ENCODE measurements around the gene VPS52.

VPS52 gene

DNA sequence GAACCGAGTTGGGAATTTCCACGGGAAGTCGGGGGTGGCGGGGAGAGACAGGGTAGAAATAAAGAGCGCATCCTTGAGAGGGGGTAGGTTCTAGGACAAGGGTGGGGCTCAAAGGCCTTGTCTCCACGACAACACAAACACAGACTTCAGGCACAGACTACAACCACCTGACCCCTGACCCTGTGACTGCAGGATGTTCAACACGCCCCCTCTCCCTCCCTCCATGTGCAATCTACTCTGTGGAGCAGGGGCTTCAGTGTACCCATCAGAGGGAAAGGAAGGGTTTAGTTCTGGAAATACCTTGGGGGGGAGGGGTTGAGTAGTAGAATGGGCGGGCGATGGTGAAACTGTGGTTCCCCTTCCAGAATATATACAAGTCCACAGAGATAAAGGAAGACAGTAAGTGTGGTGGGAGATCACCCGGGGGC lies 42.9 kb upstream of the VPS52 start:
- no peaks in the 10 kb centered on the region for H3K9me3 Mint-ChIP-seq
- H3K4me3 Mint-ChIP-seq, result peak overlapping the region; percentile 95
- no peaks in the 10 kb centered on the region for H3K27me3 Mint-ChIP-seq
- H3K27ac Mint-ChIP-seq (ENCODE audit: low read depth), result peak overlapping the region; percentile 100
- ATAC-seq (replicated peaks; ENCODE audit: extremely low read depth, poor library complexity, severe bottlenecking) (peak; percentile 52), DNase-seq (ENCODE audit: low spot score in 2 of 2) (peak; percentile 43 to 66)
- peaks cover 63% of the 10 kb centered on the region for H3K4me1 Mint-ChIP-seq
- peaks cover 62% of the 10 kb centered on the region for H3K36me3 Mint-ChIP-seq (ENCODE audit: insufficient read depth)

- H3K36me3 Mint-ChIP-seq (ENCODE audit: insufficient read depth), result peaks cover 61% of the 10 kb centered on the region
- peak; percentile 71 for ATAC-seq (replicated peaks; ENCODE audit: extremely low read depth, poor library complexity, severe bottlenecking)
- H3K9me3 Mint-ChIP-seq, result no peaks in the 10 kb centered on the region
- DNase-seq (ENCODE audit: low spot score in 2 of 2), result peak; percentile 68 to 87
- no peaks in the 10 kb centered on the region for H3K27me3 Mint-ChIP-seq
- H3K27ac Mint-ChIP-seq (ENCODE audit: low read depth), result peak within 1 kb of the TSS; percentile 100
- H3K4me1 Mint-ChIP-seq, result peaks cover 57% of the 10 kb centered on the region
- peak within 1 kb of the TSS; percentile 95 for H3K4me3 Mint-ChIP-seq
Observed at GRCh38 chr6:33313709-33314514, 42.2 kb upstream of the VPS52 start, which contains the start of gene TAPBP. Gene TAPBP (minus strand): TSS chr6:33314078. CDS start chr6:33314041, 37 bp downstream.

- H3K27ac Mint-ChIP-seq (ENCODE audit: low read depth), result peak overlapping the region; percentile 100
- peaks cover 61% of the 10 kb centered on the region for H3K36me3 Mint-ChIP-seq (ENCODE audit: insufficient read depth)
- no peaks in the 10 kb centered on the region for H3K9me3 Mint-ChIP-seq
- peak overlapping the region; percentile 95 for H3K4me3 Mint-ChIP-seq
- DNase-seq (ENCODE audit: low spot score in 2 of 2) (no peak), ATAC-seq (replicated peaks; ENCODE audit: extremely low read depth, poor library complexity, severe bottlenecking) (no peak)
- H3K27me3 Mint-ChIP-seq, result no peaks in the 10 kb centered on the region
- H3K4me1 Mint-ChIP-seq, result peaks cover 55% of the 10 kb centered on the region
Observed at GRCh38 chr6:33313105-33313708, 41.5 kb upstream of the VPS52 start.

DNA sequence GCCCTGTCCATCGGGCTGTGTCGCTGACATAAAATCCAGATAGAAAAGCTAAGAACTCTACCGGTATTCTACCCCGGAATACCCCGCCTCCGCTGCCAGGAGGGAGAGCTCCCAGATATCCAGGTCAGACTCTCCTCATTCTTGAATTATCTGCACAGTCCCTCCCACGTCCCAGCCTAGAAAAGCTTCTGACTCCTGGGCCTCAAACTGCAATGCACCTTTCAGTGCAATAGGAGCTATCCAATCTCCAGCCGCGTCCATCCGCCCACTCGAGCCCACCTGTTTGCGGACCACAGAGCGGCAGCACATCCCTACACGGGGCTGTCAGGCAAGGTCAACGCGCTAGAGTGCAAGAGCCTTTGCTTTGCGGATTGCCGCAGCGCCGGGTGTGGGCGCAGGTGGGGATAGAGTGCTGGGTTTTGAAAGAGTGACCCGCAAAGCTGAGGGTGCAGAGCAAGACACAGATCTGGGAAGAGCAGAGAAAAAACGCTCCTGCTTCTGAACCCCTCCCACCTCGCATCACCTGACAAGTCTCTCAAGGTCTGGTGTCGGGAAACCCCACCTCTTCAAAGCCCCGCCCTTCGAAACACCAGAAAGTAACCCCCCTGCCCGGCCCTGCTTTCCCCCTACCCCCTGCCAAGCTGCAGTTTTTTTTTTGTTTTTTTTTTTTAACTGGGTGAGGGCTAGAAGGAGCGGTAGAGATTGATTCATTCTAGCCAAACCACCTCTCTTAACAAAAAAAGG lies 40.9 kb upstream of the VPS52 start:
- no peaks in the 10 kb centered on the region for H3K27me3 Mint-ChIP-seq
- peaks cover 61% of the 10 kb centered on the region for H3K36me3 Mint-ChIP-seq (ENCODE audit: insufficient read depth)
- no peaks in the 10 kb centered on the region for H3K9me3 Mint-ChIP-seq
- H3K4me1 Mint-ChIP-seq, result peaks cover 51% of the 10 kb centered on the region
- peak overlapping the region; percentile 95 for H3K4me3 Mint-ChIP-seq
- peak; percentile 26 for ATAC-seq (replicated peaks; ENCODE audit: extremely low read depth, poor library complexity, severe bottlenecking)
- H3K27ac Mint-ChIP-seq (ENCODE audit: low read depth), result peak overlapping the region; percentile 100
- peak; percentile 54 to 73 for DNase-seq (ENCODE audit: low spot score in 2 of 2)

- no peak overlapping the region for H3K4me3 Mint-ChIP-seq
- H3K27me3 Mint-ChIP-seq, result no peaks in the 10 kb centered on the region
- peaks cover 81% of the 10 kb centered on the region for H3K36me3 Mint-ChIP-seq (ENCODE audit: insufficient read depth)
- H3K4me1 Mint-ChIP-seq, result peaks cover 40% of the 10 kb centered on the region
- no peaks in the 10 kb centered on the region for H3K9me3 Mint-ChIP-seq
- no peak overlapping the region for H3K27ac Mint-ChIP-seq (ENCODE audit: low read depth)
- DNase-seq (ENCODE audit: low spot score in 2 of 2) (no peak), ATAC-seq (replicated peaks; ENCODE audit: extremely low read depth, poor library complexity, severe bottlenecking) (no peak)
Observed at GRCh38 chr6:33306356-33306755, 34.7 kb upstream of the VPS52 start.

DNA sequence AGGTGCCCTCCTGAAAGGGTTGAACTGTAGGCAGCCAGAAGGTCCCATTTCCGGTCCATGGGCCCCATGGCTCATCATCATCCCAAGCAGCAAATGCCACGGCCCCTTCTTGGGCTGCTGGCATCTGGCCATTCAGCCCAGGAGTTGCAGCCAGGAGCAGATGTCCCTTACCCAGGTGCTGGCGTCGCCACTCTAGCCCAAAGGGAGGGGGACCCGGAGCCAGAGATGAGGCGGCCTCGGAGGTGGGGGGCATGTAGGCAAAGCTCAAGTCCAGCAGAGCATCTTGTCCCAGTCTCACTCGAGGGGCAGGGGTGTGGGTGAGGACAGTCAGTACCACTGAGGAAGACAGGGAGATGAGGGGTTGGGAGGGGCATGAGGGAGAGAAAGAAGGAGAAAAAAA lies 33.4 kb upstream of the VPS52 start:
- no peak overlapping the region for H3K27ac Mint-ChIP-seq (ENCODE audit: low read depth)
- peaks cover 78% of the 10 kb centered on the region for H3K36me3 Mint-ChIP-seq (ENCODE audit: insufficient read depth)
- no peak overlapping the region for H3K4me3 Mint-ChIP-seq
- no peaks in the 10 kb centered on the region for H3K9me3 Mint-ChIP-seq
- DNase-seq (ENCODE audit: low spot score in 2 of 2) (no peak), ATAC-seq (replicated peaks; ENCODE audit: extremely low read depth, poor library complexity, severe bottlenecking) (no peak)
- no peaks in the 10 kb centered on the region for H3K27me3 Mint-ChIP-seq
- peaks cover 47% of the 10 kb centered on the region for H3K4me1 Mint-ChIP-seq

- Mint-ChIP-seq H3K27me3 (no peaks in the 10 kb centered on the region), H3K4me1 (peaks cover 55% of the 10 kb centered on the region), H3K36me3 (ENCODE audit: insufficient read depth) (peaks cover 80% of the 10 kb centered on the region), H3K27ac (ENCODE audit: low read depth) (no peak overlapping the region), H3K9me3 (no peaks in the 10 kb centered on the region), H3K4me3 (peak overlapping the region; percentile 5)
- no peak for DNase-seq (ENCODE audit: low spot score in 2 of 2)
- ATAC-seq (replicated peaks; ENCODE audit: extremely low read depth, poor library complexity, severe bottlenecking), result no peak
Observed at GRCh38 chr6:33304216-33304615, 32.5 kb upstream of the VPS52 start.

DNA sequence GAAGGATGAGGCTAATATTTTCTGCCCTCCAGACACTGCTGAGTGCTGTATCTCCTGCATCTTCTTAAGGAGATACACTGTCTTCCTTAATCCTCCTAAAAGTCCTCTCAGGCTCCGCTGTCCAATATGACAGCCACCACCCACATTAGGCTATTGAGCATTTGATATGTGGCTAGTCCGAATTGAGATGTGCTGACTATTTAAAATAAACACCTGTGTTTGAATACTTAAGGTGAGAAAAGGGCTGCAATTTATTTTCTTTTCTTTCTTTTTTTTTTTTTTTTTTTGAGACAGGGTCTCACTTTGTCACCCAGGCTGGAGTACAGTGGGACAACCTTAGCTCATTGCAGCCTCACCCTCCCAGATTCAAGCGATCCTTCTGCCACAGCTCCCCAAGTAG lies 30.2 kb upstream of the VPS52 start:
- Mint-ChIP-seq H3K36me3 (ENCODE audit: insufficient read depth) (peaks cover 76% of the 10 kb centered on the region), H3K9me3 (no peaks in the 10 kb centered on the region), H3K4me1 (peaks cover 65% of the 10 kb centered on the region), H3K27me3 (no peaks in the 10 kb centered on the region), H3K4me3 (peak overlapping the region; percentile 12), H3K27ac (ENCODE audit: low read depth) (peak overlapping the region; percentile 14)
- DNase-seq (ENCODE audit: low spot score in 2 of 2), result no peak
- no peak for ATAC-seq (replicated peaks; ENCODE audit: extremely low read depth, poor library complexity, severe bottlenecking)

DNA sequence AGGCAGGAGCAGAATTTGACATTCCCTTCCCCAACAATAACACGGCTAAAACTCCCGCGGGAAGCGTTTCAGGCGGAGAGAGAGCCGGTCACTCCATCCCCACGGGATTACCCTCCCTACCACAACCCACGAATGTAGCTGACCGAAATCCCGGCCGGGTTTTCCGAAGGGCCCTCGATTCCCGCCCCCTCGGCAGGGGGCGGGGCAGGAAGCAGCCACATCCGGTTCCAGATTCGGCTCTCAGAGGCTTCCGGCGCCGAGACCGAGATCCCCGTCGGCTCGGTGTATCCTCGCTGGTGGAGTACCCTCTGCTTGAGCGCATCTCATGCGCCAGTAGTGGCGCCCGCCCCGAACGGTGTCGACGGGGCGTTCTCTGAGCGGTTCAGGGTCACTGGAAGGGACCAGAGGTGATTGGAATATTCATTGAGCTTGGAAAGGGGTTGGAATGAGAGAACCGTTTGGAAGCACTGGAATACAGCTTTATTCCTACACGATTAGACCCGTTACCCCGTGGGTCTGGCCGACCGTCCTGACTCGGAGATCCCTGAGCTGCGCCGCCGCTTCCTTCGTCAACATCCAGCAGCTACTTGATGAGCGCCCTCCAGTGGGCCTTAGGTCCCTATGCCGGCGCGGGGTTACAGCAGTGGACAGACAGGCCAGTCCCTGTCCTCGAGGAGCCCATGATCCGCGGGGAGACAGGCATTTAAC lies 27.7 kb upstream of the VPS52 start:
- H3K4me3 Mint-ChIP-seq, result peak overlapping the region; percentile 97
- ATAC-seq (replicated peaks; ENCODE audit: extremely low read depth, poor library complexity, severe bottlenecking) (peak; percentile 89), DNase-seq (ENCODE audit: low spot score in 2 of 2) (peak; percentile 90)
- peak overlapping the region; percentile 98 for H3K27ac Mint-ChIP-seq (ENCODE audit: low read depth)
- H3K4me1 Mint-ChIP-seq, result peaks cover 54% of the 10 kb centered on the region
- H3K9me3 Mint-ChIP-seq, result no peaks in the 10 kb centered on the region
- H3K27me3 Mint-ChIP-seq, result no peaks in the 10 kb centered on the region
- H3K36me3 Mint-ChIP-seq (ENCODE audit: insufficient read depth), result peaks cover 62% of the 10 kb centered on the region

DNA sequence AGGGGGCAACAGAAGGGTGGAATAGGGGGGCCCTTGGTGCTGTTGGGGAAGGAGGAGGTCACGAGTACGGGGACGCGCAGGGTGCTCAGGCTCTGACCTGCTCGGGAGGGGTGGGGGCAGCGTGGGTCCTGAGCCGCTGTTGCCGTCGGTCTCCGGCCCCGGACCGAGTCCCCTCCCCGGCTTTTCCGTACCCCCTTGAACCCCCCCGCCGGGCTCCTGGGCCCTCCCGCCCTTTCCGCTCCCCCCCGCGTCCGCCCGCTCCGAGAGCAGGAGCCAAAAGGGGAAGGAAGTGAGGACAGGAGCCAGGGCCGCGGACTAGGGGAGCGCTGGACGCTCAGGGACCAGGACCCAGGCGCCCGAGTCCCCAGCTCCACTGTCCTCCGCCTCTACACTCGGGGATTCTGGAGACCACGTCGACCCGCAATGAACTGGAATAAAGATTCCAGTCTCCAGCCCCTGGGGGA lies 27.1 kb upstream of the VPS52 start, which contains the start of gene RGL2:
Gene RGL2, minus strand, starts transcription at position 170 of the 464 bp plus-strand sequence. CDS start 332 bp downstream, outside the sequence.
- Mint-ChIP-seq H3K4me1 (peaks cover 51% of the 10 kb centered on the region), H3K27ac (ENCODE audit: low read depth) (peak within 1 kb of the TSS; percentile 98), H3K4me3 (peak within 1 kb of the TSS; percentile 97), H3K36me3 (ENCODE audit: insufficient read depth) (peaks cover 56% of the 10 kb centered on the region), H3K9me3 (no peaks in the 10 kb centered on the region), H3K27me3 (no peaks in the 10 kb centered on the region)
- ATAC-seq (replicated peaks; ENCODE audit: extremely low read depth, poor library complexity, severe bottlenecking), result peak; percentile 23
- DNase-seq (ENCODE audit: low spot score in 2 of 2), result no peak

- Mint-ChIP-seq H3K4me1 (peaks cover 47% of the 10 kb centered on the region), H3K27ac (ENCODE audit: low read depth) (peak overlapping the region; percentile 98), H3K4me3 (peak overlapping the region; percentile 97), H3K27me3 (no peaks in the 10 kb centered on the region), H3K36me3 (ENCODE audit: insufficient read depth) (peaks cover 52% of the 10 kb centered on the region), H3K9me3 (no peaks in the 10 kb centered on the region)
- ATAC-seq (replicated peaks; ENCODE audit: extremely low read depth, poor library complexity, severe bottlenecking) (peak; percentile 0), DNase-seq (ENCODE audit: low spot score in 2 of 2) (peak in 1 of 2 donors; percentile 49)
Observed at GRCh38 chr6:33297956-33298772, 26.5 kb upstream of the VPS52 start.
